ENCODE results near the gene TH.
"Not testable (repeated sequence)": the region's sequence is repeated elsewhere in the genome, so short reads cannot be mapped to it uniquely, and the experiment has no call there.

TH gene

GRCh38 chr11:2129699-2130366 lies 41.8 kb downstream of the TH start:
- DNase-seq (ENCODE audit: low read depth in 3 of 3) = no peak

DNA sequence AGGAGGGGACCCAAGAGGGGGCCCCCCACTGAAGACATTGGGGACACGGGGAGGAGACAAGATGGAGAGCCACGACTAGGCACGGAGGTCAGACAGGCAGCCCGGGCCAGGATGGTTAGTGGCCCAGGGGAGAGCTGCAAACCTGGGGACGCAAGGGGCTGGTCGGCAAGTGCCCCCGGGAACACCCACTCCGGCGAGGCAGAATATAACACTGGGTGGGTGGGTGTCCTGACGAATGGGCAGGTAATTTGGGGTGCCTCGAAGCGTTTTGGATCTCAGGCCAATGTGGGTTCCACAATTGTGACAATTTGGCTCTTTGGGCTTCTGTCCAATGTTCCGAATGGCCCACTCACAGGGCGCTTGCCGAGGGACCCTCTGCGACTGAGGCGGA lies 42.3 kb downstream of the TH start:
- DNase-seq (ENCODE audit: low read depth in 3 of 3) = no peak

GRCh38 chr11:2128511-2129307 lies 42.9 kb downstream of the TH start:
- no peak for DNase-seq (ENCODE audit: low read depth in 3 of 3)

DNA sequence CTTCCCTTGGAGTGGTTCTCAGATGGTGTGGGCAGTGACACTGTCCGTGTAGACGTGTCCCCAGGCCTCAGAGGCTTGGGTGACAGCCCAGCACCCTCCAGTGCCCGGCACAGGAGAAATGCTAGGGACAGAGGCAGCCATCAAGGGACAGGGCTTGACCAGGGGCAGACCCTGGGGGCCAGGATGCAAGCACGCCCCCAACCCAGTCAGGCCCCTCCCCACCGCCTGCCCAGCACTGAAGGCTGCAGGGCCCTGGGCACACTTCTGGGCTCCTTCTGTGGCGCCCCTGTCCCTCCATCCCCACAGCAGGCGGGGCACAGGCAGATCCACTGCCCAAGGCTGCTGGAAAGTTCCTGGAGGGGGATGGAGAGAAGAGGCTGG lies 43.5 kb downstream of the TH start:
- DNase-seq (ENCODE audit: low read depth in 3 of 3) = no peak

DNA sequence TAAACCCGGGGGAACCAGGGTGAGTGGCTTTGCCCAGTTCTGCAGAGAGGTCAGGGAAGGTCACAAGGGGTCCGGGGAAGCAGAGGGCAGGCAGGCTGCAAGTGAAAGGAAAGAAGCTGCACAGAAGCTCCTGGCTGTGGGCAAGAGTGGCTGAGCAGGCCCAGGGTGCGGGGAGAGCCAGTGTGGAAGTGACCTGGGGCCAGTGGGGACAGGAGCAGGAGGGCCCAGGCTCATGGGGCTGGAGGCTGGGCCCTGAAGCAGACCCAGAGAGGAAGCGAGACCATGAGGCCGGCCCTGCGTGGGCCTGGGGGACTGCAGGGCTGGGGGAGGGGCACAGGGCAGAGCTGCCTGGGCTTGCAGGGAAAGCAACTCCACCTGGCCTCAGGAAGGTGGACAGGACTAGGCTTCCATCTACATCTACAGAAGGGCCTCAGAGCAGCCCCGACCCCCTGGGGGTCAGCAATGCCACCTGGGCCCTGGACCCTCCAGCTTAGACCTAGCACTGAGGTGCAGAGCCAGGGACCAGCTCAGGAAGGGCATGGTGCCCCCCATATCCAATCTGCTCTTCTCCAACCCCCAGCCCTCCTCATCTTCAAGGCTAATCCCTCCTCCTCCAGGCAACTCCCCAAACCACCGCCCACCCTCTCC lies 44.0 kb downstream of the TH start:
- DNase-seq (ENCODE audit: low read depth in 3 of 3) = no peak

DNA sequence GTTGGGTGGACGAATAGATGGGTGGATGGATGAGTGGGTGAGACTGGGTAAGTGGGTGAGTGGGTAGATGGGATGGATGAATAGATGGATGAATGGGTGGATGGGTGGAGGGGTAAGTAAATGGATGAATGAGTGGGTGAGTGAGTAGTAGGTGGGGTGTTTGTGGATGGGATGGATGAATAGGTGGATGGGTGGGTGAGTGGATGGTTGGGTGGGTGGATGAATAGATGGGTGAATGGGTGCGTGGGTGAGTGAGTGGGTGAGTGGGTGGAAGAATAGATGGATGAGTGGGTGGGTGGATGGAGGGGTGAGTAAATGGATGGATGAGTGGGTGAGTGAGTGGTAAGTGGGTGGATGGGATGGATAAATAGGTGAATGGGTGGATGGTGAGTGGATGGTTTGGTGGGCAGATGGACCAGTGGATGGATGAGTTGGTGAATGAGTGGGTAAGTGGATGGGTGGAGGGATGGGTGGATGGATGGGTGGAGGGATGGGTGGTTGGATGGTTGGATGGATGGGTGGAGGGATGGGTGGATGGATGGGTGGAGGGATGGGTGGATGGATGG lies 45.0 kb downstream of the TH start:
- no peak for DNase-seq (ENCODE audit: low read depth in 3 of 3)

DNA sequence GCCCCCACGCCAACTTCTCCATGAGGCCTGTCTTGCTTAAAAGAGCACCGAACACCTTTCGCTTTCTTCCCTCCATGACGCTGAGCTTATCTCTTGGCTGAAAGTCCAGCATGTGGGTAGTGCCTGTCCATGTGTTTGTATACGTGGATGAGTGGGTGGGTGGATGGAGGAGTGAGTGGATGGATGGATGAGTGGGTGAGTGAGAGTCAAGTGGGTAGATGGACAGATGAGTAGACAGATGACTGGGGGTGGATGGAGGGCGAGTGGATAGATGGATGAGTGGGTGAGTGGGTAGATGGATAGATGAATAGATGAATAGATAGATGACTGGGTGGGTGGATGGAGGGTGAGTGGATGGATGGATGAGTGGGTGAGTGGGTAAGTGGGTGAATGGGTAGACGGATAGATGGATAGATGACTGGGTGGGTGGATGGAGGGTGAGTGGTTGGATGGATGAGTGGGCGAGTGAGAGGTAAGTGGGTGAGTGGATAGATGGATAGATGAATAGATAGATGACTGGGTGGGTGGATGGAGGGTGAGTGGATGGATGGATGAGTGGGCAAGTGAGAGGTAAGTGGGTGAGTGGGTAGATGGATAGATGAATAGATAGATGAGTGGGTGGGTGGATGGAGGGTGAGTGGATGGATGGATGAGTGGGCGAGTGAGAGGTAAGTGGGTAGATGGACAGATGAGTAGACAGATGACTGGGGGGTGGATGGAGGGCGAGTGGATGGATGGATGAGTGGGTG lies 46.7 kb downstream of the TH start:
- DNase-seq (ENCODE audit: low read depth in 3 of 3) = not testable (repeated sequence)

GRCh38 chr11:2123628-2123960 lies 48.0 kb downstream of the TH start:
- DNase-seq (ENCODE audit: low read depth in 3 of 3) = no peak

- DNase-seq (ENCODE audit: low read depth in 3 of 3) = no peak
These were observed 48.5 kb downstream of the TH start for GRCh38 chr11:2122907-2123627.

- DNase-seq (ENCODE audit: low read depth in 3 of 3) = no peak
These were observed 49.3 kb downstream of the TH start for GRCh38 chr11:2122222-2122906.

- no peak for DNase-seq (ENCODE audit: low read depth in 3 of 3)
These were observed 50.1 kb downstream of the TH start for GRCh38 chr11:2121227-2122130.

GRCh38 chr11:2120359-2121100 lies 51.1 kb downstream of the TH start:
- DNase-seq (ENCODE audit: low read depth in 3 of 3) = no peak

DNA sequence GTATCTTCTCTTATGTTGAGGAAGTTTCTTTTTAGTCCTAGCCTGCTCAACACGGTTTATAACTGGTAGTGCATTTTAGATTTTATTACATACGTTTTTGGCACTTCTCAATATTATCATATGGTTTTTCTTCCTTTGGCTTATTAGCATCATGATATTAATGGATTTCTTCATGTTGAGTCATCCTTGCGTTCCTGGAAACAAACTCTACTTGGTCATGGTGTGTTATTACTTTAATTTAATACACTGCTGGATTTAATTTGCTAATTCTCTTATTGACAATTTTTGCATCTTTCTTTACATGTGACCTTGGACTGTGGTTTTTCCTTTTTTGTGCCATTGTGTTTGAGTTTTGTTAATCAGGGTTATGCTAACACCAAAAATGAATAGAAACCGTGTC lies 52.9 kb downstream of the TH start:
- no peak for DNase-seq (ENCODE audit: low read depth in 3 of 3)

- DNase-seq (ENCODE audit: low read depth in 3 of 3) = no peak
These were observed 54.9 kb downstream of the TH start for GRCh38 chr11:2116680-2117079.

- no peak for DNase-seq (ENCODE audit: low read depth in 3 of 3)
These were observed 56.3 kb downstream of the TH start for GRCh38 chr11:2115308-2115707.

DNA sequence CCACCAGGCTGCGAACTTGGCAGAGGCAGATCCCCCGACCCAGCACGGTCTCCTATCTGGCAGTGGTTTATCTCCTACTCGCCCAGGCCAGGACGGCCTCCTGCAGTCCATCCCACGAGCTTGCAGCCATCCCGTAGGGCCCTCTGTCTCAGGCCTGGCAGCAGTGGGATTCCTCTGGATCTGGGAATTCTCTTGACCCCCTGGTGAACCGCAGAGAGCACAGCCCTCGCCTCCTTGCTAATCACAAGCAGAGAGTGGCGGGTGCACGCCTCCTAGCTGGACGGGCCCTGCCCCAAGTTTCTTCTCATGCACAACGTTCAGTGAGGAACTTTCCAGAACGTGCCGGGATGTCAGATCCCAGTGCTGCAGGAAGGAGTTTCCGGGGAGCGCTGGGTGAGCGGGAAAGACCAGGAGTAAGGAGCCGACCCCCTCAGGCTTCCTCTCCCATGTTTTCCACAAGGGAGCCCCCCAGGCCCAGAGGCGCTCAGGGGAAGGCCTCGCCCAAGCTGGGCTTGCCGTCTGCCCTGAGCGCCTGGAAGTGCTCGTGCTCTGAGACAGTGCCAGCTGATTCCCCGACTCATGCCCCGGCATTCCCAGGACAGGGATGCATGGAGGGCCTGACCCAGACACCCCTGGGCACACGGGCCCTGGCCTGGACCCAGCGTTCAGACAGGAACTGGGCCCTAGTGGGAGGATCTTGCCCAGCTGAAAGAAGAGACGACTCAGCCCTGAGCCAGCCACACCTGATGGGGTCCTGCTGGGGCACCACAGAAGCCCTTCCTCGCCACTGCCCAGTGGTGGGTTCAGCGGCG lies 57.0 kb downstream of the TH start:
- DNase-seq (ENCODE audit: low read depth in 3 of 3) = no peak

Measured in stimulated activated CD4-positive, alpha-beta T cell treated with anti-CD3 and anti-CD28 coated beads, TNF-alpha, amount 100 ng/mL, for 48 hours (primary cell).